Neural crest cell (in vitro differentiated cells): Measurements from ENCODE around the gene PLCL1. TPM values are rescaled to one million over a fixed set of nuclear protein-coding genes. Genes with fewer than 3 reads are reported as not detected.
"Not testable (repeated sequence)": the region's sequence is repeated elsewhere in the genome, so short reads cannot be mapped to it uniquely, and the experiment has no call there.

Source experiments
- DNase-seq: peaks from one replicate; pipeline ENCODE4 v3.0.0; 2021; ENCODE audit warnings: low read depth, mixed read lengths, low spot score
- H3K27ac Mint-ChIP-seq: one replicate; pipeline ENCODE4 v1.8.0; 2021; ENCODE audit warnings: mild to moderate bottlenecking, mixed read lengths; ENCODE audit not compliant: unreplicated experiment
- H3K27me3 Mint-ChIP-seq: 2 replicates; pipeline ENCODE4 v1.8.0; 2021; ENCODE audit warnings: low read depth, mild to moderate bottlenecking, mixed read lengths
- H3K36me3 Mint-ChIP-seq: 2 replicates; pipeline ENCODE4 v1.8.0; 2021; ENCODE audit warnings: low read depth, mild to moderate bottlenecking, mixed read lengths
- H3K4me1 Mint-ChIP-seq: 2 replicates; pipeline ENCODE4 v1.8.0; 2021; ENCODE audit warnings: mixed read lengths
- H3K4me3 Mint-ChIP-seq: one replicate; pipeline ENCODE4 v1.8.0; 2021; ENCODE audit warnings: mild to moderate bottlenecking, mixed read lengths
- H3K9me3 Mint-ChIP-seq: 2 replicates; pipeline ENCODE4 v1.8.0; 2021; ENCODE audit warnings: mixed read lengths
- CTCF ChIP-seq: fragments of 200-600 bp; sonication (generic); conservative IDR thresholded peaks from 2 replicates; pipeline ENCODE4 v1.5.0; 2021; ENCODE audit warnings: antibody characterized with exemption, mild to moderate bottlenecking
- total RNA-seq: library from RNA; stranded (reverse); gene quantifications from 2 replicates; pipeline ENCODE4 v1.2.1, GENCODE V29; 2021

Gene PLCL1
- total RNA-seq, 1 donor from 2014 or later, result 0.72 TPM

- TF ChIP-seq CTCF, result no peak
Observed at GRCh38 chr2:198191651-198192050, 387.3 kb downstream of the PLCL1 start.

GRCh38 chr2:198196556-198196955, 392.2 kb downstream of the PLCL1 start:
- H3K4me1 Mint-ChIP-seq, H3K9me3 Mint-ChIP-seq, DNase-seq, H3K4me3 Mint-ChIP-seq, H3K27ac Mint-ChIP-seq, H3K27me3 Mint-ChIP-seq, H3K36me3 Mint-ChIP-seq: not testable (repeated sequence)

More at GRCh38 chr2:198191651-198192050, 387.3 kb downstream of the PLCL1 start:
- Mint-ChIP-seq H3K4me3 (no peak overlapping the region), H3K27ac (no peak overlapping the region), H3K9me3 (peaks cover 6% of the 10 kb centered on the region), H3K27me3 (no peaks in the 10 kb centered on the region), H3K36me3 (no peaks in the 10 kb centered on the region), H3K4me1 (peaks cover 8% of the 10 kb centered on the region)
- DNase-seq, result no peak

Other genes starting within 250 kb of the PLCL1 start
- gene RFTN2, start 129.0 kb upstream of the PLCL1 start, total RNA-seq, result 16.0 and 20.6 TPM in 2 replicates
- 15.9 and 16.0 TPM in 2 replicates for gene MARS2, start 99.2 kb upstream of the PLCL1 start, total RNA-seq
- not detected in 2 replicates for gene BOLL, start 19.3 kb upstream of the PLCL1 start, total RNA-seq